ENCODE measurements around the gene NAPA. TPM values are rescaled to one million over a fixed set of nuclear protein-coding genes. Genes with fewer than 3 reads are reported as not detected.

Gene NAPA
- total RNA-seq, 1 donor from 2014 or later, result 61.1 TPM

DNA sequence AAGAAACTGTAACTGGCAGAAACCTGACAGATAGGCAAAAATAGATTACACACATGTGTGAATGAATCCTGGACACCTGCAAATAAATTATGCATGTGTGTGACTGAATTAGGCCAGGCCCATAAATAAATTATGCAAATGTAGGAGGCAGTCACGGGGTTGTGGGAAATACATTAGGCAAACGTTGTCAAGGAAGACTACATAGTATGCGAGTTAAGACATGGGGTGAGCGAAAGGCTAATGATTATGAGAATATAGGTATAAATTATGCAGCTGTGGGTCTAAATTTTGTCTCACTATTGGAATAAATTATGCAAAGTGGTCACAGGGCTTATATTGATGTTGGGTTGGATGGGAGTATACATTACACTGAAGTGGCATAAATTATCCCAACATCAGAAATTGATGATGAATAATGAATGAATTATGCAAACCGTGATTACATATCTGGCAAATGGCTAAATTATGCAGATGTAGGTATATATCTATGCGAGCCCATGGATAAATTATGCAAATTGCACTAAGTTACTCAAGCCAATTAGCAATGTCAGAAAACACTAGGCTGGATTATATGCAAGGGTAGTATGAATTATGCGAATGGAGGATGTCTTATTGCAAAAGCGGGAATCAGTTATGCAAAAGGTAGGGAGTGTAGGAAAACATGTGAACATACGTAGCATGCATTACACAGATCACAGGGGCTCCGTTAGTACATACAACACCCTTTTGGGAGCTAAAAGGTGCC is 50.0 kb downstream of the NAPA start:
- no peak for DNase-seq (ENCODE audit: low read depth in 2 of 2)

- no peak for DNase-seq (ENCODE audit: low read depth in 2 of 2)
Observed at GRCh38 chr19:47461876-47462275, 53.0 kb downstream of the NAPA start.

DNA sequence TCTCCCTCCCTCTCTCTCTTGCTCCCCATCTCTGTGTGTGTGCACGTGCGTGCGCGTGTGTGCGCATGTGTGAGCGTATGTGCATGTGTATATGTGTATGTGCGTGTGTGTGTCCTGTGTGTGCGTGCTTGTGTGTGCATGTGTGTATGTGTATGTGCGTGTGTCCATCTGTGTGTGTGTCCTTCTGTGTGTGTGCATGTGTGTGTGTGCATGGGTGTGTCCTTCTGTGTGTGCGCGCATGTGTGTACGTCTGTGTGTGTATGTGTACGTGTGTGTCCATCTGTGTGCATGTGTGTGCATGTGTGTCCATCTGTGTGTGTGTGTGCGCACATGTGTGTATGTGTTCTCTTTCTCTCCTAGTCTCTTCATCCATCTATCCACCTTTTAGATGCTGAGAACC is 55.4 kb downstream of the NAPA start:
- DNase-seq (ENCODE audit: low read depth in 2 of 2), result no peak

GRCh38 chr19:47458672-47459071 is 56.2 kb downstream of the NAPA start:
- DNase-seq (ENCODE audit: low read depth in 2 of 2), result no peak

DNA sequence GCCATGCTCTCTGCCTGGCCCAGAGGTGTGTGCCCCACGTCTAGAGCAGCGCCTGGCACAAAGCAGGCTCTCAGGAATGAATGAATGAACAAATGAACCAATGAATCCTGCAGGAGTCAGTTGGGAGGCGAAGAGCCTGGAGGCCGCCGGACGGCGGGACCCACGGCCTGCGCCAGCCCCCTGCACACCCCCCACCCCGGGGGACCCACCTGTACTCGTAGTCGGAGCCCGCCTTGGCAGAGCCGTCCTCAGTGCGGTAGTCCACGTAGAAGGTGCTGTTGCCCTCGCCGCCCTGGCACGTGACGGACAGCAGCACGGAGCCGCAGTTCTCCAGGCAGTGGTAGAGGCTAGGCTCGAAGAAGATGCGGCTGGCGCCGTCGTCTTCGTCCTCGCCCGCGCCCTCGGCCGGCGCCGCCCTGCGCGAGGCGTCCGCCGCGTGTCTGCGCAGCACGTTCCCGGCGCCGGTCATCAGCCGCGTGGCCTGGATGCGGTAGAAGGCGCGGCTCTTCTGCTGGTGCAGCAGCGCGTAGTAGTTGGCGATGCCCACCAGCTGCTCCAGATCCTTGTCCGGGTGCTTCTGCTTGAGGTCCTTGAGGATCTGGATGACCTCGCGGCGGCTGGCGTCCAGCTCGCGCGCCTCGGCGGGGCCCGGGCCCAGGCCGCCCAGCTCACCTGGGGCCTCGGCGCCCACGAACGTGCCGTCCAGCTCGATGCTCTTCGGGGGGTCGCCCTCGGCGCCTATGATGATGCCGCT is 58.0 kb downstream of the NAPA start:
- DNase-seq (ENCODE audit: low read depth in 2 of 2), result no peak

GRCh38 chr19:47450478-47450877 is 64.4 kb downstream of the NAPA start:
- no peak for DNase-seq (ENCODE audit: low read depth in 2 of 2)

GRCh38 chr19:47448360-47448727 is 66.5 kb downstream of the NAPA start:
- no peak for DNase-seq (ENCODE audit: low read depth in 2 of 2)

DNA sequence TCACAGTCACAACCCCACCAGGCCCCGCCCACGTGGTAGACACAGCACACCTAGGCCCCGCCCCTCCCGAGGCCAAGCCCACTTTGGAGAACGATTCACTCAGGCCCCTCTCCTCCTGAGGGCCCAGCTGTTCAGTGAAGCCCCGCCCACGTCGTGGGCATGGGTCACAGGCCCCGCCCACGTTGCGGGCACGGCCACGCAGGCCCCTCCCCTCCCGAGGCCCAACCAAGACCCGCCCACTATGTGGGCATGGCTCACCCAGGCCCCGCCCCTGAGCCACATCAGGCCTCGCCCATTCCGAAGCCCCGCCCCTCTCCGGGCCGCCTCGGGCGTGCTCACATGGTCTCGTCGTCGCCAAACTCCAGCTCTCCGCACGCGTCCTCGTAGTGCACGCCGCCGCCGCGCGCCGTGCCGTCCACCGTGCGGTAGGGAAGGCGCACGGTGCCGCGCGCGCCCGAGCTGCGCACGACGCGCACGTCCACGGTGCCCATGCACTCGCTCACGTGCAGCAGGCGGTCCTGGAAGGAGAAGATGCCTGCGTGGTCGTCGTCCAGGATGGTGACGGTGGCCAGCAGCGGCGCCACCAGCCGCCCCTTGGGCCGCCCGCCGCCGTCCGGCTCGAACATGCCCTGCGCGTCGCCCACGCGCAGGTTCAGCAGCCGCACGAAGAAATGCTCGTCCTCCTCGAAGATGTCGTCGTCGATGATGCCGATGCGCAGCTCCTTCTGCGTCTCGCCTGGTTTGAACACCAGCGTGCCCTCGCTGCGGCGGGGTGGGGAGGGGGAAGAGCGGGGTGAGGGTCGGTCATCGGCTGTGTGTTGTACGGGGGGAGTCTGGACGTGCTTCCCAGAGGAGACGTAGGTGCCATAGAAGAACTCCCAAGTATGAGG is 67.1 kb downstream of the NAPA start:
- peak; percentile 47 to 59 for DNase-seq (ENCODE audit: low read depth in 2 of 2)

DNA sequence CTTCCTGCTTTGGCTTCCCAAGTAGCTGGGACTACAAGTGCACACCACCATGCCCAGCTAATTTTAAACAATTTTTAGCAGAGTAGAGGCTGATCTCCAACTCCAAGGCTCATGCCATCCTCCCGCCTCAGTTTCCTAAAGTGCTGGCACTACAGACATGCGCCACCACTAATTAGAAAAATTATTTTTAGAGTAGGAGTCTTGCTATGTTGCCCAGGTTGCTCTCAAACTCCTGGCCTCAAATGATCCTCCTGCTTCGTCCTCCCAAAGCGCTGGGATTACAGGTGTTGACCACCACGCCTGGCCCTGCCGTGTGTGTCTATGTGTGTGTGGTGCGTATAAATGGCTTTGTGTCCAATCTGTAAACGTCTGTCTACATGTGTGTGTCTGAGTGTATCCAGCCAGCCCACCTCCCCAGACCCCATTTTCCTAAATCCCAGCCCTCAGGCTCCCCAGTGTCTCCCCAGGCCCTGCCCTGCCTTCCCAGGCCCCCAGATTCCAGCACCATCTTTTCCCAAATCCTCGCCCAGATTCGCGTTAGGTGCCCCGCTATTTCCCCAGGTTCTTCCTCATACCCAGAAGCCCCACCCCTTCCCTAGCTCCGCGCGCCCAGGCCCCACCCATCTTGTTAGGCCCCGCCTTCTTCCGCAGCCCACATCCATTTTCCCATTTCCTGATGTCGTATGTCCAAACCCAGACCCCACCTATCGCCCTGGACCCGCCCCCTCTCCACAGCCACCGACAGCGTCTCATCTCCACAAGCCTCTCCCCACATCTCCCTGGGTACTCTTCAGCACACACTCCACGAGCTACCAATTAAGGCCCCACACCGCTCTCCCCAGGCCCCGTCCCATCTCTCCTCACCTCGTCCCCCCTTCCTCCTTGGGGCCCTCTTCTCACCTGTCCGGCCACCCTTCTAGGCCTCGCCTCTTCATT is 68.1 kb downstream of the NAPA start:
- peak in 1 of 2 donors; percentile 28 for DNase-seq (ENCODE audit: low read depth in 2 of 2)

DNA sequence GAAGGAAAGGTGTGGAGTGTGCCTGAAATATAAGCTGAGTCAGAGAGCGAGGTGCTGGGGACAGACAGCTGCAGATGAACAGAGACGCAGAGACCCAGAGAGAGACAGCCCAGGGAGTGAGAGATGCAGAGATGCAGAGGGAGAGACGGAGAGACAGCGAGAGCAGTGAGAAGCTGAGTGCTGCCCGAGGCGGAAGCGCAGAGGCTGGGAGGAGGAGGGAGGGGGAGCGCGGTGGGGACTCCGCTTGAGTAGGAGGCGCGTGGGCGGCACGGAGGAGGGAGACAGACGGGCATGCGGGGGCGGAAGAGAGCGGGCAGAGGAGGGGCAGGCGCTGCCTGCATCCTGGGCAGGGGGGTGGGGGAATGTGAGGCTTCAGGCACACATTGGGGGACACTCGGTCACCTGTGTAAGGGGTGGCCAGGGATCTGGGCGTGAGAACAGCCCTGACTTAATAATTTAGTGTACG is 68.9 kb downstream of the NAPA start:
- peak in 1 of 2 donors; percentile 25 for DNase-seq (ENCODE audit: low read depth in 2 of 2)

DNA sequence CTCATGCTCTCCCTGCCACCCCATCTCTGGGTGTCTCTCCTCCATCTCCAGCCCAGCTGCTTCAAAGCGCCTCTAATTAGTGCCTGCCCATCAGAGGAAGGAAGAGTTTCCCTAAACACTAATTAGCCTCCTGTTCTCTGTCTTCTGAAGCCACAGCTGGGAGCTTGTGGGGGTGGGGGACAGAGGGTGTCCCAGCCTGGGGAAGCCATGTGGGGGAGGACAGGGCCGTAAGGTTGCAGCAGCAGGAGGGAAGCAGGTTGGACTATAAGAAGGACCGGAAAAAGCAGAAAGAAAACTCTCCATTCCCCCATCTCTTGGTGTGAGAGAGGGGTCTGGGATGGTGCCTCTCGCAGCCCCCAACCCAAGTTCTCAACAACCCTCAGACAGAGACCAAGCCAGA is 69.3 kb downstream of the NAPA start:
- no peak for DNase-seq (ENCODE audit: low read depth in 2 of 2)

GRCh38 chr19:47444388-47444821 is 70.5 kb downstream of the NAPA start:
- peak; percentile 14 to 29 for DNase-seq (ENCODE audit: low read depth in 2 of 2)

GRCh38 chr19:47443331-47443730 is 71.5 kb downstream of the NAPA start:
- DNase-seq (ENCODE audit: low read depth in 2 of 2), result no peak

GRCh38 chr19:47438793-47439220 is 76.1 kb downstream of the NAPA start:
- peak in 1 of 2 donors; percentile 11 for DNase-seq (ENCODE audit: low read depth in 2 of 2)

Other genes with a start within 250 kb of the NAPA start
- gene INAFM1, start 240.2 kb downstream of the NAPA start, total RNA-seq, result 0.65 and 1.2 TPM in 2 replicates
- gene C5AR1, start 205.2 kb downstream of the NAPA start, total RNA-seq, result not detected in 2 replicates
- gene C5AR2, start 182.9 kb downstream of the NAPA start, total RNA-seq, result under 0.01 TPM in 2 replicates
- gene DHX34, start 165.7 kb downstream of the NAPA start, total RNA-seq, result 4.1 and 5.2 TPM in 2 replicates
- gene MEIS3, start 95.5 kb downstream of the NAPA start, total RNA-seq, result 0.20 and 0.22 TPM in 2 replicates
- gene SLC8A2, start 43.2 kb downstream of the NAPA start, total RNA-seq, result 0.22 TPM in 1 of 2 replicates, not detected in the other
- 3.2 and 3.5 TPM in 2 replicates for gene KPTN, start 30.8 kb downstream of the NAPA start, total RNA-seq
- gene ZNF541, start 58.1 kb upstream of the NAPA start, total RNA-seq, result 0.20 and 0.44 TPM in 2 replicates
- gene BICRA, start 94.1 kb upstream of the NAPA start, total RNA-seq, result 2.8 and 3.1 TPM in 2 replicates
- gene EHD2, start 198.4 kb upstream of the NAPA start, total RNA-seq, result 76.3 and 90.7 TPM in 2 replicates
- 69.5 and 115 TPM in 2 replicates for gene NOP53, start 230.5 kb upstream of the NAPA start, total RNA-seq